ENCODE data around the gene CSN1S1.

Gene CSN1S1

DNA sequence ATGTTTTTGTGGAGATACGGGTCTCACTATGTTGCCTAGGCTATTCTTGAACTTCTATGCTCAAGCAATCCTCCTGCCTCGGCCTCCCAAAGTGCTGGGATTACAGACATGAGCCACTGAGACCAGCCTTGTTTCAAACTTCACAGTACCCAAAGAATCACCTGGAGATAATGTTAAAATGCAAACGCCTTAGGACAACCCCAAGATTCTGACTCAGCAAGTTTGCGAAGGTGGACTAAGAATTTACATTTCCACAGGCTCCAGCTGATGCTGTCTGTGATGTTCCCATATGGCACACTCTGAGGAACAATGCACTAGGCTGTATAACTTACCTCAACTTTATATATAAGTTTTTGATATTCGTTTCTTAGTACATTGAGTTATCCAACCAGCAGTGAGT lies 63.9 kb downstream of the CSN1S1 start:
- Histone ChIP-seq H3K9ac (ENCODE audit: low read depth, low read length, poor library complexity, severe bottlenecking) (no peak overlapping the region), H3K4me1 (ENCODE audit: insufficient read depth, low read length, poor library complexity, severe bottlenecking) (no peaks in the 10 kb centered on the region), H3K79me2 (ENCODE audit: insufficient read depth, low read length) (no peaks in the 10 kb centered on the region), H3K27me3 (ENCODE audit: insufficient read depth, low read length, poor library complexity, severe bottlenecking) (no peaks in the 10 kb centered on the region), H2AFZ (ENCODE audit: low read length) (no peak overlapping the region), H3K4me3 (ENCODE audit: low read length, poor library complexity, severe bottlenecking) (no peak overlapping the region), H3K9me2 (replicated peaks; ENCODE audit: low read depth, low read length) (no peaks in the 10 kb centered on the region), H3F3A (ENCODE audit: low read depth) (no peaks in the 10 kb centered on the region), H3K36me3 (ENCODE audit: insufficient read depth, low read length) (no peaks in the 10 kb centered on the region), H3K4me2 (ENCODE audit: low read depth, low read length, poor library complexity, severe bottlenecking) (no peak overlapping the region), H4K20me1 (ENCODE audit: insufficient read depth, low read length, poor library complexity, severe bottlenecking) (no peaks in the 10 kb centered on the region), H3K9me3 (ENCODE audit: insufficient read depth, low read depth, low read length) (no peaks in the 10 kb centered on the region)
- TF ChIP-seq, protein P1, sequence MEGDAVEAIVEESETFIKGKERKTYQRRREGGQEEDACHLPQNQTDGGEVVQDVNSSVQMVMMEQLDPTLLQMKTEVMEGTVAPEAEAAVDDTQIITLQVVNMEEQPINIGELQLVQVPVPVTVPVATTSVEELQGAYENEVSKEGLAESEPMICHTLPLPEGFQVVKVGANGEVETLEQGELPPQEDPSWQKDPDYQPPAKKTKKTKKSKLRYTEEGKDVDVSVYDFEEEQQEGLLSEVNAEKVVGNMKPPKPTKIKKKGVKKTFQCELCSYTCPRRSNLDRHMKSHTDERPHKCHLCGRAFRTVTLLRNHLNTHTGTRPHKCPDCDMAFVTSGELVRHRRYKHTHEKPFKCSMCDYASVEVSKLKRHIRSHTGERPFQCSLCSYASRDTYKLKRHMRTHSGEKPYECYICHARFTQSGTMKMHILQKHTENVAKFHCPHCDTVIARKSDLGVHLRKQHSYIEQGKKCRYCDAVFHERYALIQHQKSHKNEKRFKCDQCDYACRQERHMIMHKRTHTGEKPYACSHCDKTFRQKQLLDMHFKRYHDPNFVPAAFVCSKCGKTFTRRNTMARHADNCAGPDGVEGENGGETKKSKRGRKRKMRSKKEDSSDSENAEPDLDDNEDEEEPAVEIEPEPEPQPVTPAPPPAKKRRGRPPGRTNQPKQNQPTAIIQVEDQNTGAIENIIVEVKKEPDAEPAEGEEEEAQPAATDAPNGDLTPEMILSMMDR (conservative IDR thresholded peaks at IDR 0.05; ENCODE audit: low read length), result no peak
- TF ChIP-seq EZH2phosphoT487 (IDR thresholded peaks at IDR 0.05; ENCODE audit: borderline replicate concordance), result no peak

DNA sequence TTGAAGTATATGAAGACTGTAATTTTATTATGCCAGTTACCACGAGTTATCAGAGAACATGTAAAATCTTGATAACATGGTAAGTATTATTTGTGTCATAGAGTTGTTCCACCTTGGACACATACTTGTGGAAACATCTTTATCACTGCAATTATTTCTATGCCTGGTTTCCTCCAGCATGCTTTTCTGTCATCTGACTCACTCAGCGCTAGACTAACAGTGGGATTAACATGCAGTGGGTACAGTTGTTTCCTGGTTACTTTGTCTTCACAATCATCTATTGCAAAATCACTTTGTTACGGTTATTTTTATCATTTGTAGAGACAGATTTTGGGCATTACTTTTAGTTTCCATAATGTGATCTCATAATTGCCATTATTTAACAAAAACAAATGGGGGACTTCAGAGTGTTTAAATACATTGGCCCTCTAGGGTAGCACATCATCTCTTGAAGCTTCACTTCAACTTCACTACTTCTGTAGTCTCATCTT lies 64.7 kb downstream of the CSN1S1 start, which contains the start of gene STATH:
Gene STATH (plus strand): TSS at position 441 of the 491 bp plus-strand sequence. CDS start 2,472 bp downstream, outside the sequence.
- Histone ChIP-seq H3K4me1 (ENCODE audit: insufficient read depth, low read length, poor library complexity, severe bottlenecking) (no peaks in the 10 kb centered on the region), H3F3A (ENCODE audit: low read depth) (no peaks in the 10 kb centered on the region), H2AFZ (ENCODE audit: low read length) (no peak within 1 kb of the TSS), H3K79me2 (ENCODE audit: insufficient read depth, low read length) (no peaks in the 10 kb centered on the region), H4K20me1 (ENCODE audit: insufficient read depth, low read length, poor library complexity, severe bottlenecking) (no peaks in the 10 kb centered on the region), H3K9ac (ENCODE audit: low read depth, low read length, poor library complexity, severe bottlenecking) (no peak within 1 kb of the TSS), H3K9me2 (replicated peaks; ENCODE audit: low read depth, low read length) (no peaks in the 10 kb centered on the region), H3K9me3 (ENCODE audit: insufficient read depth, low read depth, low read length) (no peaks in the 10 kb centered on the region), H3K4me3 (ENCODE audit: low read length, poor library complexity, severe bottlenecking) (no peak within 1 kb of the TSS), H3K36me3 (ENCODE audit: insufficient read depth, low read length) (no peaks in the 10 kb centered on the region), H3K27me3 (ENCODE audit: insufficient read depth, low read length, poor library complexity, severe bottlenecking) (no peaks in the 10 kb centered on the region), H3K4me2 (ENCODE audit: low read depth, low read length, poor library complexity, severe bottlenecking) (no peak within 1 kb of the TSS)
- TF ChIP-seq EZH2phosphoT487 (IDR thresholded peaks at IDR 0.05; ENCODE audit: borderline replicate concordance), result no peak
- TF ChIP-seq, protein P1 (conservative IDR thresholded peaks at IDR 0.05; ENCODE audit: low read length), result no peak
